NOMO-1 treated with dmso at 0.1 percent for 144 hours (cell line): ENCODE measurements around the gene CCDC43.
A peak's percentile ranks its signal among the peaks of the same experiment; 100 is the strongest.
"Not testable (repeated sequence)": the region's sequence is repeated elsewhere in the genome, so short reads cannot be mapped to it uniquely, and the experiment has no call there.

Source experiments
- DNase-seq: peaks from one replicate; lab custom pipeline; 2025; ENCODE audit not compliant: unreplicated experiment; lab: John Stamatoyannopoulos, UW

Gene CCDC43

GRCh38 chr17:44689477-44690217, at the start of gene CCDC43:
CCDC43 (minus strand) TSS chr17:44689776; CDS start chr17:44689753, 23 bp downstream.
- peak; percentile 81 for DNase-seq

- DNase-seq, result no peak
Observed at GRCh38 chr17:44738214-44738906, 48.8 kb upstream of the CCDC43 start.

DNA sequence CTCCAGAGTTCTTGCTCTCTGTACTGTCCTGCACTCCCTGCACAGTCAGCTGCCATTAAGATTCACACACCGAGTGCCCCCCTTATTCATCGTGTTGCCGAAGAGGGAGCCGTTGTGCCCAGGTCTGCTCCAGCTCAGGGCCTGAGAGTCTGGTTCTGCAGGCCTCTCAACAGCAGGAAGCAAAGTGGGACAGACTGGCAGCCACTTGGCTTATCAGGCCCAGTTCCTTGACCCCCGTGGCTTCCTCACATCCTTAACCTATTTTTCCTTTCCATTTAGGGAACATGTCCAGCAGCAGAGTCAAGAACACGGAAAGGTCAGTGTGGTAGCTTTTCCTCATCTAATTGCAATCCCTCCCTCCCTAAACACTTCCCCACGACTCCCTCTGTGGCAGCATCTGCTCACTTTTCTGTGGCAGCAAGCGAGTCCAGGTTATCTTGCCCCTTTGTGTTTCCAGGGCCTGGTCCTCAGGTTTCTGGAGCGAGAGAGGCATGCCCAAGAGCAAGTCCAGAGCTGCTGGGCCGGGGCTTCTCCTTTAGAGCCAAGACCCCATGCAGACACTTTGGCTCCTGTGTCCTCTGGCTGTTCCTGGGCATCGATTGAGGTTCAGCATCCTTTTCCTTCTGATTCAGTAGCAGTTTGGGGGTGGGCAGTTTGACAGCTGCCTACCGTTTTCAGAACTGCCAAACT, 47.1 kb upstream of the CCDC43 start:
- no peak for DNase-seq

DNA sequence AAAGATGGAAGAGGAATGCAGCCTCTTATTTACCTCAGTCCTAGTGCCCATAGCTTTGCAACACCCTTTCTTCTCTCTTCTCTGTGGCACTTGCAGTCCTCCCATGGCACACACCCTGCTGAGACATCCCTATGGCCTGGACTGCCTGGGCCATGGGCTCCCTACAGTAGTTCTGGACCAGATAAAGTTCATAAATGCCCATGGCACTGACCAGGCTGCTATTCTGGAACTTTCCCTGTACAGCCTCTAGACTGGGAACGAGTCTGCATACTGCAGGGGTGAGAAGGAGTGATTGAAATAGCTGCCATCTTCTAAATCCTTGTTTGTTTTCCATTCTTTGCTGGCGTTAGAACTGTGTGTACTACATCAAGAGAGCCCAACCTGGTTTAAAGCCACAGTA, 44.7 kb upstream of the CCDC43 start:
- no peak for DNase-seq

DNA sequence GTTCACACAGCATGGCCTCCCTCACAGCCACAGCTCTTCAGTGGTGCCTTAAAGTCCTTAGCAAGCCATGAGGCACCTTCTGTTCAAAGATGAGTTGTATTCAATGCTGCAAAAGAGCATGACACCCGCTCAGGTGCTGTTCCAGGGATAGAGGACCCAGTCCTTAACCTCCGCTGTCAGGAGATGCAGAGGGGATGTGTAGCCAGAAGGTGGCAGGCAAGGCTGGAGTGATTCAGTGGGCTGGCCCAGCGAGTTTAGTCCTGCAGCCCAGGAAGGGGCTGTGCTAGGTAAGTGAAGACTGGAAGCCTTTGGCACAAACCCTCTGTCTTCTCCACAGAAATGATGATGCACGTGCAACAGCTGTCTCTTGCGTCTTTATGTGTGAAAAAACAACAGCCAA, 44.2 kb upstream of the CCDC43 start:
- DNase-seq, result no peak

GRCh38 chr17:44726121-44726520, 36.5 kb upstream of the CCDC43 start:
- DNase-seq, result not testable (repeated sequence)

DNA sequence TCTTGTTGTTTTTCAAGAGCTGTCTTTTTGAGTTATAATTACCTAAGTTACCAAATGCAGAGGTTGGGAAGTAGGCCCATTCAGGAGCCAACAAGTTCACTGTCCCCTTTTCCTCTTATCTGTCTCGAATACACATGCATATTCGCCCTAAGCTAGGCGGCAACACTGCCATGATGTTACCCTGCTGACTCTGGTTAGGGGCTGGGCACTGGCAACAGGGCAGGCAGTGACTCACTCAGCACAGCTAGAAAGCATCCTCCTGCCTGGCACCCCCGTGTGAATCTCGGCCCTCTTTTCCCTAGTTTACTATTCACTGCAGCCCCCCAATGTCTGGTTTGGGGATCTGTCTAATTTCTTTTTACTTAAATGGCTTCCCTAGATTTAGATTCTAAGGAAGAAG, 32.7 kb upstream of the CCDC43 start:
- DNase-seq, result no peak

DNA sequence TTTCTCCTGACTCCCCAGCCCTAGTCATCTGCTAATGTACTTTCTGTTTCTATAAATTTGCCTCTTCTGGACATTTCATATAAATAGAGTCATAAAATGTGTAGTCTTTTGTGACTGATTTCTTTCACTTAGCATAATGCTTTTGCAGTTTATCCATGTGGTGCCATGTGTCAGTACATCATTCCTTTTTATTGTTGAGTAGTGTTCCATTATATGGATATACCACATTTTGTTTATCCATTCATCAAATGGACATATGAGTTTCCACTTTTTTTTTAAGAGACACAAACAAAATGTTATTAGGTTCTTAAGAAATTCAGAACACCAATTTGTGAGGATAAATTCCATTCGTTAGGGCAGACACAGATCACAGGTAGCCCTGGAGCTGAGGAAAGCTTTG, 29.9 kb upstream of the CCDC43 start:
- DNase-seq, result no peak

DNA sequence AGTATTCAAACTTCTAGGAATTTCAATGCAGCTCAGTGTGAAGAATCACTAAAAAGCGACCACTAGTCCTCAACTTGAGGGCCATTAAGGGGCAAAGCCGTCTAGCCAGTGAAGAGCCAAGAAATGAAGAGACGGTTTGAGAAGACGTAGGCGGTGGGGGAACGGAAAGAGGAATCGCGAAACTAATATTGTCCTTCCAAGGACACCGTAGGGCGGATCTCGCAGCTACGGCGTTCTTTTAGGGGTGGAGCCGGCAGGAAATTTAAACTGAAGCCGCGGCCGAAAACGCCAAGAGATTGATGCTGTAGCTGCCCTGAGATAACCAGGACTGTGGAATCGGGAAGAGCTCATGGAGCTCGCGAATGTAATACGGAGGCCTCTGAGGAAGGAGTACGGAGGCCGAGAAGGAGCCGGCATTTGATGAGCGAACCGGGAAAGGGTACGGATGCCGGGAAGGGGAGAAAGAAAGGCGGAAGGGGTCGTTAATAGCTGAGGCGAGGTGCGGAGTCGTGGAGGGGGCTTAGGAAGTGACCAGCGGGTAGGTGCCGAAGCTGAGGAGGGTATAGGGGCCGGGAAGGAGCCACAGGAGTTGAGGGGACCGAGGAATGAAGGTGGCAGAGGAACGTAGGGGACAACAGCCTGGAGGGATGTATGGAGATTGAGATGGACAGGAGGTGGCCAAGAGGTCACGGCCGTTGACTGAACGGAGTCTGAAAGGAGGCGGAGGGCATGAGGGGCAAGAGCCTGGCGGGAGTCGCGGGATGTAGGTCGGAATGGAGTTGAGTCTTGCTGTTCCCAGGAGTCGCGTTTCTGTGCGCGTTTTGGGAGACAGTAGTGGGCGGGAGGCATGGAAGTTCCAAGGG, 19.1 kb upstream of the CCDC43 start, which contains the start of gene DBF4B:
Gene DBF4B (plus strand): TSS at position 265 of the 863 bp plus-strand sequence. CDS start 156 bp downstream, at position 421.
- DNase-seq, result peak; percentile 90

DNA sequence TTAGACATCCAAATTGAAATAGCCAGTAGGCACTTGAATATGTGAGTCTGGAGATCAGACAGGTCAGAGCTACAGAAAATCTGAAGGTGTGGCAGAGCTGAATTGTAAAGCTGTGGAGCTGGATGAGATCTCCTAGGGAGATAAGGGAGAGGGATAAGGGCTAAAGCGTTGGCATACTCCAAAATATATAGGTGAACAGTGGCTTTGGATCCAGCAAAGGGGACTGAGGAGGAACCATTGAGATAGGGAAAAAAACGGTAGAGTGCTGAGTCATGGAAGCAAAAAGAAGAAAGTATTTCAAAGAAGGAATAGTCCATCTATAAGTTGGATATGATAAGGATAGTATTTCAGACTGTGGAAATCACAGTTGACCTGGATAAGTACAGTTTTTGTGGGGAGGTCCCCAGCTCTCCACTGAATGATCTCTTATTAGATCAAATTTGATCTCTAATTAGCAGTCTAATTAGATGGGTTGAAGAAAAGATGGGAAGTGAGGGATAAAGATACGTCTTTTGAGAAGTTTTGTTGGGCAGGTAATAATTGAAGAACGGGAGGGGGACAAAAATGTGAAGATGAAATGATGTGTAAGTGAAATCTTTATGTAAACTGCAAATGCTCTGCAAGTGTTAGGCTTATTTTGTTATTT, 18.3 kb upstream of the CCDC43 start:
- DNase-seq, result no peak

- DNase-seq, result not testable (repeated sequence)
Observed at GRCh38 chr17:44700288-44700687, 10.7 kb upstream of the CCDC43 start.

DNA sequence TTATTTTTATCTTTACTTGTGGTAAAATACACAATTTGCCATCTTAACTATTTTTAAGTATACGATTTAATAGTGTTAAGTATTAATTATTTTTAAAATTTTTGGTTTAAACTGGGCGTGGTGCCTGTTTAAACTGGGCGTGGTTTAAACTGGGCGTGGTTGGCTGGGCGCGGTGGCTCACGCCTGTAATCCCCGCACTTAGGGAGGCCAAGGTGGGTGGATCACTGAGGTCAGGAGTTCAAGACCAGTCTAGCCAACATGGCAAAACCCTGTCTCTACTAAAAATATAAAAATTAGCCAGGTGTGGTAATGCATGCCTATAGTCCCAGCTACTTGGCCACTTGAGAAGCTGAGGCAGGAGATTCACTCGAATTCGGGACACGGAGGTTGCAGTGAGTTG, 4.0 kb upstream of the CCDC43 start:
- DNase-seq, result no peak

GRCh38 chr17:44690746-44691306, 1.2 kb upstream of the CCDC43 start:
- DNase-seq, result peak; percentile 32

- no peak for DNase-seq
Observed at GRCh38 chr17:44688675-44689476, 700 bp downstream of the CCDC43 start.

- DNase-seq, result no peak
Observed at GRCh38 chr17:44688200-44688599, 1.4 kb downstream of the CCDC43 start.

DNA sequence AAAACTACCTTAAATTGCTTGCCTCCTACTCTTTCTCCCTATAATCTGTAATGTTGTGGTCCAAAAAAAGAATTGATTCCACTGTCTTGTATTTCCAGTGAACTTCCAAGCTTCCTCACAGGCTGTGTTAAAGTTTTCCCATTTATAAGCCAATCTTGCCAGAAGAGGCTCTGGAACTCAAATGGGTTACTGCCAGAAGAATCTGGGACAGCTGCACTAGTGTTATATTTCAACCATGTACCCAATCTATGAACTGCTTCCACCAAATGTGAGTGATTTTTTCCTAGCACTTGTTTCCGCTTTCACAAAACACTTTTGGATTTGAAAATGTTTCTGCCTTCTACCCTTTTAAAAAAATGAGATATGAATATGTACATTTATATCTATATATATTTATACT, 1.8 kb downstream of the CCDC43 start:
- no peak for DNase-seq

DNA sequence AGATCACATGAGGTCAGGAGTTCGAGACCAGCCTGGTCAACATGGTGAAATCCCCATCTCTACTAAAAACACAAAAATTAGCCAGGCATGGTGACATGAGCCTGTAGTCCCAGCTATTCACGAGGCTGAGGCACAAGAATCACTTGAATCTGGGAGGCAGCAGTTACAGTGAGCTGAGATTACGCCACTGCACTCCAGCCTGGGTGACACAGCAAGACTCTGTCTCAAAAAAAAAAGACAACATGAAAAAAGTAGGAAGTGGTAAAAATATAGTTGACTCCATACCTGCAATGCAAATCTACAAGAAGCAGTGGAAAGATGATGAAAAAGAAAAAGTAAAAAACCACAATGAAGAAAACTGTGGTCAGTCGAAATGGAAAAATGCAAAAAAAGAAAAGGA, 6.3 kb downstream of the CCDC43 start:
- DNase-seq, result peak; percentile 7

DNA sequence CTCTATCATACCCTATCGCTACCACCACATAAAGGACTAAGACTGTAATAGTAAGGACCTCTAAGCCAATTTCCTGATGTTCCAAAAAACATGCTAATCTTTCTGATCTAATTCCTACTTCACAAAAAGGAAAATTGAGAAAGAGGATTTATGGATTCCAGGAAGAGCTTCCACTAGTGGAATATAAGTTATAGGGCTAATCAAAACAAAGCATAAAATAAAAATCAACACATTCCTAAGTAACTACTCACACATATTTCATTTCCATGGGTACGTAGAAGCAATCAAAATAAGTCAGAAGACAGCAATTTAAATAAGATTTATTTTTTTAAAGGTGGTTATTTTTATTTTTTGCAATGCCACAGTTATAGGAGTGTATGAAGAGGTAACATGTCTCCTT, 12.4 kb downstream of the CCDC43 start:
- no peak for DNase-seq

GRCh38 chr17:44673893-44674292, 15.7 kb downstream of the CCDC43 start:
- DNase-seq, result no peak
